HCEC 1CT (cell line): ENCODE results near the gene ZBTB16.

Source experiments
- DNase-seq: peaks from one replicate; pipeline ENCODE4 v3.0.0-alpha.2; 2017

Gene ZBTB16

GRCh38 chr11:114250993-114251814, 191.7 kb downstream of the ZBTB16 start:
- no peak for DNase-seq

- no peak for DNase-seq
Observed at GRCh38 chr11:114251815-114252337, 192.4 kb downstream of the ZBTB16 start.

- no peak for DNase-seq
Observed at GRCh38 chr11:114252767-114253166, 193.3 kb downstream of the ZBTB16 start.

- DNase-seq, result no peak
Observed at GRCh38 chr11:114253771-114254170, 194.3 kb downstream of the ZBTB16 start.

- DNase-seq, result no peak
Observed at GRCh38 chr11:114254571-114255146, 195.1 kb downstream of the ZBTB16 start.

- DNase-seq, result no peak
Observed at GRCh38 chr11:114255289-114255688, 195.8 kb downstream of the ZBTB16 start.

- no peak for DNase-seq
Observed at GRCh38 chr11:114256176-114256966, 196.9 kb downstream of the ZBTB16 start.

- DNase-seq, result no peak
Observed at GRCh38 chr11:114256967-114257286, 197.4 kb downstream of the ZBTB16 start.

- peak; percentile 42 for DNase-seq
Observed at GRCh38 chr11:114257621-114258558, 198.4 kb downstream of the ZBTB16 start.

GRCh38 chr11:114258696-114259095, 199.2 kb downstream of the ZBTB16 start:
- no peak for DNase-seq

GRCh38 chr11:114259124-114259526, 199.6 kb downstream of the ZBTB16 start:
- DNase-seq, result no peak

GRCh38 chr11:114259551-114259983, 200.1 kb downstream of the ZBTB16 start:
- no peak for DNase-seq

- DNase-seq, result no peak
Observed at GRCh38 chr11:114260077-114260476, 200.6 kb downstream of the ZBTB16 start.

- no peak for DNase-seq
Observed at GRCh38 chr11:114260483-114260882, 201.0 kb downstream of the ZBTB16 start.

GRCh38 chr11:114261791-114262190, 202.3 kb downstream of the ZBTB16 start:
- no peak for DNase-seq

- peak; percentile 65 for DNase-seq
Observed at GRCh38 chr11:114262681-114263512, 203.4 kb downstream of the ZBTB16 start.

GRCh38 chr11:114263513-114264170, 204.1 kb downstream of the ZBTB16 start:
- DNase-seq, result no peak

- DNase-seq, result no peak
Observed at GRCh38 chr11:114264381-114264780, 204.9 kb downstream of the ZBTB16 start.

GRCh38 chr11:114265122-114265878, 205.8 kb downstream of the ZBTB16 start:
- DNase-seq, result no peak

GRCh38 chr11:114269498-114269897, 210.0 kb downstream of the ZBTB16 start:
- DNase-seq, result no peak
